Transverse colon (tissue), 4 donors: ENCODE measurements around the gene MEF2B.

Experiments used
- EP300 ChIP-seq: sonication (generic); formaldehyde crosslinking; IDR thresholded peaks from one replicate; pipeline ENCODE4 v1.6.1; 2017; ENCODE audit warnings: antibody characterized with exemption, low read depth
- POLR2A ChIP-seq: fragments of 450-650 bp; IDR thresholded peaks from one replicate; pipeline ENCODE4 v1.6.1; 2016; ENCODE audit warnings: antibody characterized with exemption, mild to moderate bottlenecking, moderate library complexity
- POLR2AphosphoS5 ChIP-seq, 3 donors: sonication (generic); formaldehyde crosslinking; IDR thresholded peaks; one replicate each; pipeline ENCODE4 v1.6.1; 2016; ENCODE audit warnings: antibody characterized with exemption in 3 of 3
- TF ChIP-seq, protein P1 (sequence below), 5 experiments: fragments of 200-600 bp in 3 of 5; fragments of 450-650 bp in 2 of 5; sonication (generic) in 3 of 5; IDR thresholded peaks; 1 replicate in 2 of 5; 2 replicates in 3 of 5; pipeline ENCODE4 v1.5.1; 2016 to 2017; ENCODE audit warnings: antibody characterized with exemption in 5 of 5, inconsistent platforms in 3 of 5, mild to moderate bottlenecking in 2 of 5, moderate library complexity in 1 of 5

DNA sequence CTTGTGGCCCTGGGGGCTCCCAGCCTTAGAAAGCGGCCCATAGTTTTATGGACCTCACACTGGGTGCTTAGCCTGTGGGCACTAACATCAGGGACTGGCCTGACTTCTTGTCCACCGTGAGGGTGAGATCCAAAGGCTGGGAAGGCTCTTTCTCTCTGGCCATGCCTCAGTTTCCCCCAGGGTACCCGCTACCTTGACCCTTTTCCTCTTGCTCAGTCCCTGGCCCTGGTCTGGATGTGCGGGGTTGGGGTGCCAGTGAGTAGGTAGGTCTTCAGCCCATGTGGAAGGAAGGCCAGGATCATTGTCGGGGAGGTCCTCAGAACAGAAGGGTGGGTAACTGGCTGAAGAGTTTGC, 30.2 kb downstream of the MEF2B start:
- TF ChIP-seq EP300 (no peak), POLR2A (no peak), POLR2AphosphoS5 (IDR thresholded peaks at IDR 0.05) (no peak)
- TF ChIP-seq, protein P1, sequence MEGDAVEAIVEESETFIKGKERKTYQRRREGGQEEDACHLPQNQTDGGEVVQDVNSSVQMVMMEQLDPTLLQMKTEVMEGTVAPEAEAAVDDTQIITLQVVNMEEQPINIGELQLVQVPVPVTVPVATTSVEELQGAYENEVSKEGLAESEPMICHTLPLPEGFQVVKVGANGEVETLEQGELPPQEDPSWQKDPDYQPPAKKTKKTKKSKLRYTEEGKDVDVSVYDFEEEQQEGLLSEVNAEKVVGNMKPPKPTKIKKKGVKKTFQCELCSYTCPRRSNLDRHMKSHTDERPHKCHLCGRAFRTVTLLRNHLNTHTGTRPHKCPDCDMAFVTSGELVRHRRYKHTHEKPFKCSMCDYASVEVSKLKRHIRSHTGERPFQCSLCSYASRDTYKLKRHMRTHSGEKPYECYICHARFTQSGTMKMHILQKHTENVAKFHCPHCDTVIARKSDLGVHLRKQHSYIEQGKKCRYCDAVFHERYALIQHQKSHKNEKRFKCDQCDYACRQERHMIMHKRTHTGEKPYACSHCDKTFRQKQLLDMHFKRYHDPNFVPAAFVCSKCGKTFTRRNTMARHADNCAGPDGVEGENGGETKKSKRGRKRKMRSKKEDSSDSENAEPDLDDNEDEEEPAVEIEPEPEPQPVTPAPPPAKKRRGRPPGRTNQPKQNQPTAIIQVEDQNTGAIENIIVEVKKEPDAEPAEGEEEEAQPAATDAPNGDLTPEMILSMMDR (IDR thresholded peaks at IDR 0.05), result peak in 1 of 5 experiments; percentile 5
